CD4-positive, alpha-beta T cell treated with Interleukin-6 at 100 ng/mL for 8 hours (primary cell): ENCODE results near the gene HPGDS.

Experiments used
- DNase-seq: peaks from one replicate; pipeline ENCODE4 v3.0.0-alpha.2; 2020; ENCODE audit warnings: mixed read lengths, low spot score

HPGDS gene

GRCh38 chr4:94253036-94253435 lies 89.6 kb downstream of the HPGDS start:
- DNase-seq: no peak

DNA sequence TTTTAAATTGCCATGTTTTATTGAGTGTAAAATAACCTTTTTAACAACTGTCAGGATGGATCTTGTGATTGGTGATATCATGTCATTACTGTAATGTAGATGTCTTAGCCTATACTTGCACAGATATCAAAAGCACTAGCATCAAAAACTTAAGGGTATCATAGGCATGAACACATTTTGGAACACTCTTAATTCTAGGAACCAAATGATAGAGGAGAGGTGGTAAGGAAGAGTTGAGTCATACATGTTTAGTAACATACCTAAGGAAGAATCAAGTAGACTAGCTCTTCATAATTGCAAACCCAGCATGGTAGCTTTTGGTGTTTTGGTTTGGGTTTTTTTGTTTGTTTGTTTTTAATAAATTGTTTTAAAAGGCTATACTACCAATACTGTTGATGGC lies 91.5 kb downstream of the HPGDS start:
- no peak for DNase-seq
